GM18907 (cell line): ENCODE data around the gene DCLK3.

Experiments
- ATAC-seq: cut with Tn5 transposase; IDR thresholded peaks from one replicate; pipeline ENCODE4 v1.9.1; 2021; ENCODE audit warnings: mild to moderate bottlenecking, moderate library complexity; ENCODE audit not compliant: unreplicated experiment

Gene DCLK3

GRCh38 chr3:36713904-36714303, 50.4 kb downstream of the DCLK3 start:
- no peak for ATAC-seq

GRCh38 chr3:36710606-36711005, 53.7 kb downstream of the DCLK3 start:
- no peak for ATAC-seq

GRCh38 chr3:36709826-36710365, 54.5 kb downstream of the DCLK3 start:
- no peak for ATAC-seq

GRCh38 chr3:36709281-36709680, 55.1 kb downstream of the DCLK3 start:
- ATAC-seq: no peak

- ATAC-seq: peak; percentile 88
Measured at GRCh38 chr3:36707623-36708409, 56.5 kb downstream of the DCLK3 start.

GRCh38 chr3:36705015-36705414, 59.3 kb downstream of the DCLK3 start:
- ATAC-seq: no peak

GRCh38 chr3:36704280-36704679, 60.1 kb downstream of the DCLK3 start:
- no peak for ATAC-seq

GRCh38 chr3:36701249-36701572, 63.1 kb downstream of the DCLK3 start:
- ATAC-seq: no peak

GRCh38 chr3:36700537-36701248, 63.7 kb downstream of the DCLK3 start:
- ATAC-seq: peak; percentile 88

- no peak for ATAC-seq
Measured at GRCh38 chr3:36698314-36698713, 66.0 kb downstream of the DCLK3 start.

GRCh38 chr3:36697229-36698001, 66.9 kb downstream of the DCLK3 start:
- ATAC-seq: no peak

GRCh38 chr3:36696799-36697198, 67.6 kb downstream of the DCLK3 start:
- no peak for ATAC-seq

- ATAC-seq: no peak
Measured at GRCh38 chr3:36695769-36696137, 68.6 kb downstream of the DCLK3 start.

- ATAC-seq: no peak
Measured at GRCh38 chr3:36695113-36695768, 69.1 kb downstream of the DCLK3 start.

- peak; percentile 72 for ATAC-seq
Measured at GRCh38 chr3:36693670-36694069, 70.7 kb downstream of the DCLK3 start.

GRCh38 chr3:36689560-36689959, 74.8 kb downstream of the DCLK3 start:
- ATAC-seq: no peak

GRCh38 chr3:36688815-36689214, 75.5 kb downstream of the DCLK3 start:
- ATAC-seq: no peak

- no peak for ATAC-seq
Measured at GRCh38 chr3:36686516-36686915, 77.8 kb downstream of the DCLK3 start.

GRCh38 chr3:36681867-36682266, 82.5 kb downstream of the DCLK3 start:
- no peak for ATAC-seq

GRCh38 chr3:36680952-36681351, 83.4 kb downstream of the DCLK3 start:
- no peak for ATAC-seq
